ENCODE results near the gene MT1B. TPM values are rescaled to one million over a fixed set of nuclear protein-coding genes. Genes with fewer than 3 reads are reported as not detected.
A peak's percentile ranks its signal among the peaks of the same experiment; 100 is the strongest.
"Not testable (repeated sequence)": the region's sequence is repeated elsewhere in the genome, so short reads cannot be mapped to it uniquely, and the experiment has no call there.

MT1B gene
- total and polyA plus RNA-seq, 11 donors = not detected

DNA sequence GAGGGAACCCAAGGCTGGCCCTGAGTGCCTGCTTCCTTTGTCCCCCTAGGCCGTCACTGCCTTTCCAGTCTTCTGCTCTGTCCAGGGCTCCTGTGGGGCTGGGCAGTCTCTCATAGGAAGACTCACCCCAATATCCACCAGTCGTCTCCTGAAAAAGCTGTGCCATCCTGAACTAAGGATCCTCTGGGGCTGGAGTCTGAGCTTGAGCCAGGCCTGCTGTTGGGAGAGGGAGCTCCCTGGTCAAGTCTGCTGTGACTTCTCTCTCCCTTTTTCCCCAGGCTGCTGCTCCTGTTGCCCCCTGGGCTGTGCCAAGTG lies 18.9 kb downstream of the MT1B start:
- H3K4me1 ChIP-seq = peaks cover 0 to 22% (median 10%) of the 10 kb centered on the region in 12 donors
- no peaks in the 10 kb centered on the region for H3K36me3 ChIP-seq
- 50 to 71% (median 60%) methylated on average over 1 to 2 of the region's 2 CpGs for WGBS, 4 donors
- TF ChIP-seq, protein P1, sequence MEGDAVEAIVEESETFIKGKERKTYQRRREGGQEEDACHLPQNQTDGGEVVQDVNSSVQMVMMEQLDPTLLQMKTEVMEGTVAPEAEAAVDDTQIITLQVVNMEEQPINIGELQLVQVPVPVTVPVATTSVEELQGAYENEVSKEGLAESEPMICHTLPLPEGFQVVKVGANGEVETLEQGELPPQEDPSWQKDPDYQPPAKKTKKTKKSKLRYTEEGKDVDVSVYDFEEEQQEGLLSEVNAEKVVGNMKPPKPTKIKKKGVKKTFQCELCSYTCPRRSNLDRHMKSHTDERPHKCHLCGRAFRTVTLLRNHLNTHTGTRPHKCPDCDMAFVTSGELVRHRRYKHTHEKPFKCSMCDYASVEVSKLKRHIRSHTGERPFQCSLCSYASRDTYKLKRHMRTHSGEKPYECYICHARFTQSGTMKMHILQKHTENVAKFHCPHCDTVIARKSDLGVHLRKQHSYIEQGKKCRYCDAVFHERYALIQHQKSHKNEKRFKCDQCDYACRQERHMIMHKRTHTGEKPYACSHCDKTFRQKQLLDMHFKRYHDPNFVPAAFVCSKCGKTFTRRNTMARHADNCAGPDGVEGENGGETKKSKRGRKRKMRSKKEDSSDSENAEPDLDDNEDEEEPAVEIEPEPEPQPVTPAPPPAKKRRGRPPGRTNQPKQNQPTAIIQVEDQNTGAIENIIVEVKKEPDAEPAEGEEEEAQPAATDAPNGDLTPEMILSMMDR (IDR thresholded peaks at IDR 0.05) = no peak
- no peak for TF ChIP-seq POLR2A (IDR thresholded peaks at IDR 0.05)
- peaks cover 13 to 88% (median 41%) of the 10 kb centered on the region in 9 donors for H3K27me3 ChIP-seq
- H3K9me3 ChIP-seq = no peaks in the 10 kb centered on the region
- DNase-seq (no peak), ATAC-seq (no peak)
- intact Hi-C loops (cut with DNase I) = no loop called here
- no peak overlapping the region for H3K4me3 ChIP-seq
- H3K27ac ChIP-seq = no peak overlapping the region

DNA sequence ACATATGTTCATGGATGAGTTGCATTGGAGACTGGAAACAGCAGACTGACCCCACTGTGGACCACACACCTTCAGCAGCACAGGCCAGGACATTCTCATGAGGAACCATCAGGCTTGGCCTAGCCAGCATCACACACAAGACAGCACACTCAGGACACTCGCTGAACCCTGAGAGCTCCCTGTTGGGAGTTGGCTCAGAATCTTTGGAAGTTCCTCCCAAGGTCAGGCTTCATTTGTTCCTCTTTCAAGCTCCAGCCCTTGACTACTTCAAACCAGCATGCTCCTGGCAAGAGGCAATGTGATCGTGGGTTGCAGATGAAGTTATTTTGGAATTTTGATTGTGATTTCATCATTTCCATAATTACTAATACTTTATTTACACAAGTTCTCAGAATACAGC lies 20.0 kb downstream of the MT1B start:
- DNase-seq; H3K36me3 ChIP-seq; ATAC-seq; H3K4me3 ChIP-seq; H3K27ac ChIP-seq; intact Hi-C loops (cut with DNase I); H3K9me3 ChIP-seq: not testable (repeated sequence)
- H3K27me3 ChIP-seq = peaks cover 14 to 81% (median 33%) of the 10 kb centered on the region in 9 donors
- H3K4me1 ChIP-seq = peaks cover 0 to 28% (median 15%) of the 10 kb centered on the region in 12 donors
- WGBS, 4 donors = 65 to 84% (median 71%) methylated on average over 2 of the region's 2 CpGs

DNA sequence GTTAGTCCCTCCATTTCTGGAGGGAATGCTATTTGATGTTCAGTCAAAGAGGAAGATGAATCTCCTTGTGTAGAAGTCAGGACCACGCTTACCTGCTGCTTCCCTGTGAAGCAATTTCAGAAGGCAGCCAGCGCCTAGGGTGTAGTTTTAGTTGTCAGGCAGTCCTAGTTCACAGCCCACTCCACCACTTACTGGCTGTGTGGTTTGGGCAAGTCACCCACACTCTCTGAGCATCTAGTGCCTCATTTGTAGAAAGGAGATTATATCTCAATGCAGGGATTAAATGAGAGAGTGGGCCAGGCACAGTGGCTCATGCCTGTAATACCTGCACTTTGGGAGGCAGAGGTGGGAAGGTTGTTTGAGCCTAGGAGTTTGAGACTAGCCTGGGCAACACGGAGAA lies 20.5 kb downstream of the MT1B start:
- DNase-seq; H3K4me3 ChIP-seq; ATAC-seq; H3K27ac ChIP-seq; H3K36me3 ChIP-seq; intact Hi-C loops (cut with DNase I); H3K9me3 ChIP-seq: not testable (repeated sequence)
- WGBS, 4 donors = 67 to 87% (median 72%) methylated on average over 3 of the region's 3 CpGs
- Histone ChIP-seq H3K27me3 (peaks cover 13 to 76% (median 33%) of the 10 kb centered on the region in 9 donors), H3K4me1 (peaks cover 0 to 28% (median 15%) of the 10 kb centered on the region in 12 donors)

DNA sequence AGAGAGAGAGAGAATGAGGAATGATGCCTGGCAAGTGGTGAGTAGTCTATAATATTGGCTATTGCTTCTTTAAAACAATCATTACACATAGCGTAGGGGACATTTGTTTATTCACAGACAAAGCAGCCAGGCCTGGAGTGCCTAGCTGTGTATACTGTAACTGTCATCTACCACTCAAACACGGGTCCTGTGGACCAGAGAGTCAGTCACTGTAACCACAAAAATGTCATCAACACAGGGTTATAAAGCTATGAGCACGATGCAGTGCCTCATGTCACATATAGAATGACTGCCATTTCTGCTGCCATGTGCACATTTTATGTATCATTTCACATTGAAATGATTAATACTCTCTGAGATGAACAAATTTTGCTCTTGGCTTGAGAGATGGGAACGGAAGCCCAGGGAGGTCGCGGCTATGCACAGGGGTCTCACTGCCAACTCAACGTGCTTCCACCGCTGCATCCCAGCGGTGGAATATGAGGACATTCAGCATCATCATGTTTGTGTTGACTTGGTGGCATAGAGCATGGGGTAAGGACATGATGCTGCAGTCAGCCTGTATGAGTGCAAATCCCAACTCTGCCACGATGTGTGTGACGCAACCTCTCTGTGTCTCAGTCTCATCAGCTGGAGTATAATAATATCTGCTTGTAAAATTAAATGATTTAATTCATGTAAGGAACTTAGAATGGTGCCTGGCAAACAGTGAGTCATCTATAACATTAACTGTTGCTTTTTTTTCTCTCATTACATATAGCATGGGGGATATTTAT lies 21.3 kb downstream of the MT1B start:
- no peak for ATAC-seq
- 86 to 90% (median 88%) methylated on average over 11 of the region's 11 CpGs for WGBS, 4 donors
- H3K4me1 ChIP-seq = peaks cover 0 to 23% (median 11%) of the 10 kb centered on the region in 12 donors
- DNase-seq = no peak
- intact Hi-C loops (cut with DNase I) = no loop called here
- H3K27ac ChIP-seq = no peak overlapping the region
- H3K9me3 ChIP-seq = no peaks in the 10 kb centered on the region
- H3K36me3 ChIP-seq = no peaks in the 10 kb centered on the region
- TF ChIP-seq, protein P1 (IDR thresholded peaks at IDR 0.05) = no peak
- TF ChIP-seq POLR2A (IDR thresholded peaks at IDR 0.05) = no peak
- H3K4me3 ChIP-seq = no peak overlapping the region
- H3K27me3 ChIP-seq = peaks cover 6 to 68% (median 32%) of the 10 kb centered on the region in 9 donors

DNA sequence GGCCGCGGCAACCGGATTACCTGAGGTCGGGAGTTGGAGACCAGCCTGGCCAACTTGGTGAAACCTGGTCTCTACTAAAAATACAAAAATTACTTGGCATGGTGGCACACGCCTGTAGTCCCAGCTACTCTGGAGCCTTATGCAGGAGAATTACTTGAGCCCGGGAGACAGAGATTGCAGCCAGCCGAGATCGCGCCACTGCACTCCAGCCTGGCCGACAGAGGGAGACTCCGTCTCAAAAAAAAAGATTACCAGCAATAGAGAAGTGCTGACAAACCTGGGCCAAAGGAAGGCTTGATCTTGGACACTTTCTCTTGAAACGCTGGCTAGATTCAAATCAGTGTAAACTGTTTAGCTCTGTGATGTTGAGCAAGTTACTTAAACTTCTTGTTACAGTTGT lies 22.2 kb downstream of the MT1B start:
- peaks cover 0 to 19% (median 9%) of the 10 kb centered on the region in 12 donors for H3K4me1 ChIP-seq
- no peak overlapping the region for H3K27ac ChIP-seq
- H3K36me3 ChIP-seq = no peaks in the 10 kb centered on the region
- 38 to 43% (median 41%) methylated on average over 12 of the region's 12 CpGs for WGBS, 4 donors
- ATAC-seq (peak in 3 of 4 donors; percentile 42 to 66 (median 55)), DNase-seq (no peak)
- peaks cover 0 to 58% (median 23%) of the 10 kb centered on the region in 9 donors for H3K27me3 ChIP-seq
- H3K4me3 ChIP-seq = no peak overlapping the region
- no peaks in the 10 kb centered on the region for H3K9me3 ChIP-seq
- intact Hi-C loops (cut with DNase I) = loop anchor here in 2 of 10 donors (1.0 to 2.0 kb wide), 2 partner anchors 28 to 29 kb away; no protein-coding TSS in a partner anchor
- TF ChIP-seq POLR2A (IDR thresholded peaks at IDR 0.05) = no peak
- TF ChIP-seq, protein P1 (IDR thresholded peaks at IDR 0.05) = peak; percentile 37 to 67 (median 55)

DNA sequence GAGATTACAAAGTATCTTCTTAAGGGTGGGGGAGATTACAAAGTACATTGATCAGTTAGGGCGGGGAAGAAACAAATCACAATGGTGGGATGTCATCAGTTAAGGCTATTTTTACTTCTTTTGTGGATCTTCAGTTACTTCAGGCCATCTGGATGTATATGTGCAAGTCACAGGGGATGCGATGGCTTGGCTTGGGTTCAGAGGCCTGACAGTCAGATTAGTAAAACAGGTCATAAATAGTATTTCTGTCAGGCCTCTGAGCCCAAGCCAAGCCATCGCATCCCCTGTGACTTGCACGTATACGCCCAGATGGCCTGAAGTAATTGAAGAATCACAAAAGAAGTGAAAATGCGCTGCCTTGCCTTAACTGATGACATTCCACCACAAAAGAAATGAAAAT lies 22.9 kb downstream of the MT1B start:
- H3K4me3 ChIP-seq, H3K36me3 ChIP-seq, H3K27ac ChIP-seq, H3K9me3 ChIP-seq, ATAC-seq, DNase-seq: not testable (repeated sequence)
- intact Hi-C loops (cut with DNase I) = loop anchor here in 2 of 10 donors (1.0 to 2.0 kb wide), 2 partner anchors 28 kb away; no protein-coding TSS in a partner anchor
- peaks cover 0 to 52% (median 18%) of the 10 kb centered on the region in 9 donors for H3K27me3 ChIP-seq
- 82 to 87% (median 84%) methylated on average over 6 of the region's 6 CpGs for WGBS, 4 donors
- peaks cover 0 to 13% (median 6%) of the 10 kb centered on the region in 12 donors for H3K4me1 ChIP-seq

Measured in heart left ventricle (tissue), 16 donors.